ENCODE data around the gene OPCML. TPM values are rescaled to one million over a fixed set of nuclear protein-coding genes. Genes with fewer than 3 reads are reported as not detected.
A peak's percentile ranks its signal among the peaks of the same experiment; 100 is the strongest.

The OPCML gene
- total RNA-seq, 5 donors from 2014 or later (not counting 1 experiment from before 2014, with no cell fraction given) = not detected

DNA sequence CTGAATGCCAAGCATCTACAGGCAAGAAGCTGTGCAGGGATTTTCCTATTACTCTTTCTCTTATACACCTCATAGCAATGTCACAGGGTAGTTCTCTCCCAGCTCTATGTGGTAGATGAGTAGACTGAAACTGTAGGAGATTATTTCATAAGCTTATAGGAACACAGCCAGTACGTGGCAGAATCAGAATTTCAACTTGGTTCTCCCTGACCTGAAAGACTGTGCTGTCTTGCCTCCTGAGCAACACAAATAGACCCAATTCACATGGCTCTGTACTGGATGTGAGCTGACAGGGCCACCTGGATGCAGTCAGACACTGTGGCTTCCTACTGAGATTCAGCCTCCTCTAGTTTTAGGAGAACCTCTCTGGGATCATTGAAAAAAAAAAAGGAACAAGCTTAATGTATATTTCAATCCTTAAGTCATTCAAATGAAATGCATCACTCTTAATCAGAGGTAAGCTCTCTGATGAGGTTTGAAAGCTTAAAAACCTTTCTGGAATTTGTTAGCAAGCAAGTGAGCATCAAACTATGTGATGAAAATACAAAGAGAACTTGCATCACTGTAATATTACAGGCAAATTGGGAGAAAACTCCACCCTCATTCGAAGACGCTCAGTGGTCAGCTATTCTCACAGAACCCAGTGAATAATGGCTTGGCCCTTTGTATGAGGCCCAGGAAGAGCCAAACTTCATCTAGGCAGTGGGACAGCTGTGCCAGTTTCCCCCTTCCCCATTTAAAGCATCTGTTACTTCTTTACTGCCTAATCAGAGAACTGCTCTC is 1122.5 kb downstream of the OPCML start:
- ATAC-seq (replicated peaks in 1 of 4) = no peak
- no peaks in the 10 kb centered on the region for H3K4me1 ChIP-seq (ENCODE audit: control insufficient read depth in 1 of 2, extremely low read depth in 1 of 2, insufficient read depth in 2 of 2, low read length in 2 of 2)
- POLR2A ChIA-PET = no interaction called here
- Mint-ChIP-seq H3K27me3 (no peaks in the 10 kb centered on the region), H3K4me1 (no peaks in the 10 kb centered on the region), H3K36me3 (no peaks in the 10 kb centered on the region), H3K4me3 (no peak overlapping the region), H3K9me3 (peaks cover 0 to 31% (median 0%) of the 10 kb centered on the region in 3 donors), H3K27ac (no peak overlapping the region)
- no peak for DNase-seq
- H3K36me3 ChIP-seq (ENCODE audit: control insufficient read depth in 2 of 2, extremely low read depth in 1 of 2, insufficient read depth in 1 of 2, low read length in 1 of 2) = no peaks in the 10 kb centered on the region
- H3K27ac ChIP-seq (ENCODE audit: low read length) = no peak overlapping the region
- peaks cover 0 to 6% of the 10 kb centered on the region in 2 experiments for H3K27me3 ChIP-seq (replicated peaks in 1 of 2; ENCODE audit: control insufficient read depth in 2 of 2, extremely low read depth in 1 of 2, insufficient read depth in 2 of 2, low read length in 1 of 2)
- 71% methylated on average over 3 of the region's 3 CpGs for WGBS (ENCODE audit: insufficient coverage)
- H3K4me3 ChIP-seq (ENCODE audit: control insufficient read depth in 1 of 2, extremely low read depth in 1 of 2, low read length in 1 of 2) = no peak overlapping the region
- CTCF ChIA-PET = no interaction called here
- H3K9me3 ChIP-seq = no peaks in the 10 kb centered on the region

DNA sequence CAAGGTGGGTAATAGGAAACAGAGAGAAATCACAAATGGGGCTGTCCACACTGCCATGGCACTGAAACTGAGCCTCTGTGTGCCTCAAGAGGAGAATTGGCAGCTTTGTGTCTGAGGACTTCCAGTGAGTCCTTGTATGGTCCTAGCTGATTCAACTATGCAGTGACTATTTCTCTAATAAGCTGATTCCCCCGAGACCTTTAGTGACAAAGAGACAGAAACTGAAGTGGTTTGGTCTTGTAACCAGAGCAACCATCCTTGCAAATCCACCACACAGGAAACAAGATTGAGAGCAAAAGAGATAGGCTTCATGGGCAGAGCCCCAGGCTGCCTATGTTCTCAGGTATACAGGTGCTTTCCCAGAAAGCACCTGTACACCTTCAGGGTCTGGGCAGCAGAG is 1123.4 kb downstream of the OPCML start:
- Mint-ChIP-seq H3K27me3 (no peaks in the 10 kb centered on the region), H3K36me3 (no peaks in the 10 kb centered on the region), H3K4me3 (no peak overlapping the region), H3K4me1 (no peaks in the 10 kb centered on the region), H3K27ac (no peak overlapping the region), H3K9me3 (peaks cover 0 to 31% (median 0%) of the 10 kb centered on the region in 3 donors)
- ATAC-seq (replicated peaks in 1 of 4) = no peak
- no peaks in the 10 kb centered on the region for H3K36me3 ChIP-seq (ENCODE audit: control insufficient read depth in 2 of 2, extremely low read depth in 1 of 2, insufficient read depth in 1 of 2, low read length in 1 of 2)
- POLR2A ChIA-PET = no interaction called here
- H3K4me3 ChIP-seq (ENCODE audit: control insufficient read depth in 1 of 2, extremely low read depth in 1 of 2, low read length in 1 of 2) = no peak overlapping the region
- H3K9me3 ChIP-seq = no peaks in the 10 kb centered on the region
- no CpG with 5 or more reads among the region's 1 CpG for WGBS (ENCODE audit: insufficient coverage)
- H3K4me1 ChIP-seq (ENCODE audit: control insufficient read depth in 1 of 2, extremely low read depth in 1 of 2, insufficient read depth in 2 of 2, low read length in 2 of 2) = no peaks in the 10 kb centered on the region
- CTCF ChIA-PET = no interaction called here
- H3K27me3 ChIP-seq (replicated peaks in 1 of 2; ENCODE audit: control insufficient read depth in 2 of 2, extremely low read depth in 1 of 2, insufficient read depth in 2 of 2, low read length in 1 of 2) = peaks cover 0 to 6% of the 10 kb centered on the region in 2 experiments
- no peak overlapping the region for H3K27ac ChIP-seq (ENCODE audit: low read length)
- DNase-seq = no peak

DNA sequence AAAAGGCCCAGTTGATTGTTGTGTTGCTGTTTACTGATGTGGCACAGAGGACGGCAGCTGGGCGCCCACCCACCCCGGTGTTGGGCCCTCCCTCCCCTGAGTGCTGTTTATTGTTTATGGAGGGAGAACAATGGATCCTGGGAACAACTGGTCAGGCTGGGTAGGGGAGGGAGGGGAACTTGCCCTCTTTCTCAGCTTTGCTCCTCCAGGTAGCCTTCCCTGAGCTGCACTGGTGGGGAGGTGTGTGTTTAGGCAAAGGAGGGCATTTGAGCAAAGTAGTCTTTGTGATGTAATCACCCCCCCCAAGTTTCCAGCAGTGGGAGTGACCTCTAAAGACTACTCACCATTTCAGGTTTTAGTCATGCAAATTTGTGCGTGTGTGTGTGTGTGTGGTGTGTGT is 1126.6 kb downstream of the OPCML start:
- ChIA-PET CTCF (no interaction called here), POLR2A (no interaction called here)
- Mint-ChIP-seq H3K27me3 (peaks cover 3 to 7% of the 10 kb centered on the region in 2 donors), H3K9me3 (peaks cover 0 to 20% (median 0%) of the 10 kb centered on the region in 3 donors), H3K27ac (no peak overlapping the region), H3K36me3 (no peaks in the 10 kb centered on the region), H3K4me3 (no peak overlapping the region), H3K4me1 (no peaks in the 10 kb centered on the region)
- Histone ChIP-seq H3K36me3 (ENCODE audit: control insufficient read depth in 2 of 2, extremely low read depth in 1 of 2, insufficient read depth in 1 of 2, low read length in 1 of 2) (no peaks in the 10 kb centered on the region), H3K9me3 (no peaks in the 10 kb centered on the region), H3K27ac (ENCODE audit: low read length) (no peak overlapping the region), H3K27me3 (replicated peaks in 1 of 2; ENCODE audit: control insufficient read depth in 2 of 2, extremely low read depth in 1 of 2, insufficient read depth in 2 of 2, low read length in 1 of 2) (peaks cover 0 to 12% of the 10 kb centered on the region in 2 experiments), H3K4me3 (ENCODE audit: control insufficient read depth in 1 of 2, extremely low read depth in 1 of 2, low read length in 1 of 2) (no peak overlapping the region), H3K4me1 (ENCODE audit: control insufficient read depth in 1 of 2, extremely low read depth in 1 of 2, insufficient read depth in 2 of 2, low read length in 2 of 2) (no peaks in the 10 kb centered on the region)
- ATAC-seq (replicated peaks in 1 of 4) (no peak), DNase-seq (no peak)
- WGBS (ENCODE audit: insufficient coverage) = 53% methylated on average over 3 of the region's 4 CpGs

DNA sequence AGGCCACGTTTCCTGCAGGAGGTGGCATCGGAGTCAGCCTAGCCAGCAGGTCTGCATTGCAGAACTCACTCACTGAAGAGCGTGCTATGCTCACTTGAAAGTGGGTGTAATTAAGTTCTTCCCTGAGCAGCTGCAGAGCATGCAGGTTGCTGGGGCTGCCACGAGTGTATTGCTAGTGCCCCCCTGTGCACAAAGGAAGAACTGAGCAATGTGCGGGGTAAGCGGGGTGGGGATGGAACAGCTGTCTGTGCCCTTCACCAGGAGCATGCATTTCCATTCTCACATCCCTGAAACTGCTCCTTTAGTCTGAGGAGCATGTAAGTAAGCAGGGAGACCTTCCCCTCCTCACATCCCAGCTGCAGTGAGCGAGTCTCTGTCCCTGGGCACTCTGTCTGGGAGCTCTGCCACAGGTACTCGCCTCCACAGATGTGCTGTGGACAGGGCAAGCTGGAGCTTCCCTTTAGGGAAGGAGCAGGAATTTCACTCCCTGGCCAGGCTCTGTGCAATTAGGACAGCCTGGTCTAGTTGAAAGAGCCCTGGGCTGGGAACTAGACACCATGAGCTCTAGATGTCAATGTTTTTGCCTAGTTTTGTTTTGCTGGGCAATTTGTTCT is 1130.1 kb downstream of the OPCML start:
- Histone ChIP-seq H3K4me1 (ENCODE audit: control insufficient read depth in 1 of 2, extremely low read depth in 1 of 2, insufficient read depth in 2 of 2, low read length in 2 of 2) (no peaks in the 10 kb centered on the region), H3K9me3 (no peaks in the 10 kb centered on the region), H3K4me3 (ENCODE audit: control insufficient read depth in 1 of 2, extremely low read depth in 1 of 2, low read length in 1 of 2) (no peak overlapping the region), H3K27me3 (replicated peaks in 1 of 2; ENCODE audit: control insufficient read depth in 2 of 2, extremely low read depth in 1 of 2, insufficient read depth in 2 of 2, low read length in 1 of 2) (peaks cover 0 to 12% of the 10 kb centered on the region in 2 experiments), H3K27ac (ENCODE audit: low read length) (no peak overlapping the region), H3K36me3 (ENCODE audit: control insufficient read depth in 2 of 2, extremely low read depth in 1 of 2, insufficient read depth in 1 of 2, low read length in 1 of 2) (no peaks in the 10 kb centered on the region)
- Mint-ChIP-seq H3K36me3 (no peaks in the 10 kb centered on the region), H3K9me3 (peaks cover 2 to 6% (median 5%) of the 10 kb centered on the region in 3 donors), H3K4me1 (no peaks in the 10 kb centered on the region), H3K4me3 (no peak overlapping the region), H3K27me3 (peaks cover 3 to 7% of the 10 kb centered on the region in 2 donors), H3K27ac (no peak overlapping the region)
- DNase-seq (peak in 1 of 35 experiments; percentile 9), ATAC-seq (replicated peaks in 1 of 4) (no peak)
- ChIA-PET CTCF (no interaction called here), POLR2A (no interaction called here)
- WGBS (ENCODE audit: insufficient coverage) = 27% methylated on average over 4 of the region's 8 CpGs

DNA sequence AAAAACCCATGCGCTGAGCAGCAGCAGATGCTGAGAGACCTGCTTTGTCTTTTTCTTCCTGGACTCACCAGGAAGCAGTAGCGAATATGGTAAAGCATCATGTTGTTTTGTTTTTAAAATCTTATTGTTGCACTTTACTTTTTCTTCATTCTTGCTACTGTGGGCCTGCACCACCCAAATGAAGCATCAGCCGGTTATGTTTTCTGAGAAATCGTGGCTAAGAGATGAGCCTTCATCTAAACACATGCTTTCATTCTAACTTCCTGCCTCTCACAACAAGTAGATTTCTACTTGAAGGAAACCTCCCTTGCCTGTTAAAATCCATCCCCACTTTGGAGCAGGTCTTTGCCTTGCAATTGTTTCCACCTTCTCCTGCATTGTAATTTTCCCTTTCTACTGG is 1136.0 kb downstream of the OPCML start:
- ATAC-seq (replicated peaks in 1 of 4) (no peak), DNase-seq (no peak)
- POLR2A ChIA-PET = no interaction called here
- Mint-ChIP-seq H3K4me3 (no peak overlapping the region), H3K27me3 (no peaks in the 10 kb centered on the region), H3K27ac (no peak overlapping the region), H3K4me1 (no peaks in the 10 kb centered on the region), H3K9me3 (peaks cover 2 to 18% (median 15%) of the 10 kb centered on the region in 3 donors), H3K36me3 (no peaks in the 10 kb centered on the region)
- WGBS (ENCODE audit: insufficient coverage) = 94% methylated on average over 2 of the region's 4 CpGs
- Histone ChIP-seq H3K27ac (ENCODE audit: low read length) (no peak overlapping the region), H3K36me3 (ENCODE audit: control insufficient read depth in 2 of 2, extremely low read depth in 1 of 2, insufficient read depth in 1 of 2, low read length in 1 of 2) (no peaks in the 10 kb centered on the region), H3K4me1 (ENCODE audit: control insufficient read depth in 1 of 2, extremely low read depth in 1 of 2, insufficient read depth in 2 of 2, low read length in 2 of 2) (no peaks in the 10 kb centered on the region), H3K4me3 (ENCODE audit: control insufficient read depth in 1 of 2, extremely low read depth in 1 of 2, low read length in 1 of 2) (no peak overlapping the region), H3K27me3 (replicated peaks in 1 of 2; ENCODE audit: control insufficient read depth in 2 of 2, extremely low read depth in 1 of 2, insufficient read depth in 2 of 2, low read length in 1 of 2) (no peaks in the 10 kb centered on the region), H3K9me3 (no peaks in the 10 kb centered on the region)
- CTCF ChIA-PET = no interaction called here

DNA sequence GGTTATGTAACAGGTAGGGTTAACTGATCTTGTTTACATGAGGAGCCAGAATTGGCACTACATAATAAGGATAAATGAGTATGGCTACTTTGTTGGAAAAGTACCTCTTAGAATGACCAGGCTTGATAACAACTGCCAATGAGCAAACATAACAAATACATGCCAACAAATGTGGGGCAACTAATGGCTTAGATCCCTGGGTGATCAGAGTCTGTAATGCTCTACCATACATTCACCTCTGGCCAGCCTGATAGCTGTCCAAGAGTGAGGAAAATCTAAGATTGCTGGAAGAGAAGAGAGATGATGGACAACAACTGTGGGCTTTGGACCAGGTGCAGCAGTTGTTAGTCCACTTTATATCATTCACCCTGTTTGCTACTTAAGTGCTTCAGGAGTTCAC is 1136.9 kb downstream of the OPCML start:
- no peak for DNase-seq
- POLR2A ChIA-PET = no interaction called here

More for the DNA sequence above, 1136.9 kb downstream of the OPCML start:
- ATAC-seq (replicated peaks in 1 of 4) = no peak
- CTCF ChIA-PET = no interaction called here
- peaks cover 2 to 21% (median 20%) of the 10 kb centered on the region in 3 donors for H3K9me3 Mint-ChIP-seq
- H3K9me3 ChIP-seq = no peaks in the 10 kb centered on the region
- H3K4me3 Mint-ChIP-seq = no peak overlapping the region
- no peaks in the 10 kb centered on the region for H3K4me1 ChIP-seq (ENCODE audit: control insufficient read depth in 1 of 2, extremely low read depth in 1 of 2, insufficient read depth in 2 of 2, low read length in 2 of 2)
- H3K4me1 Mint-ChIP-seq = no peaks in the 10 kb centered on the region
- no peak overlapping the region for H3K27ac Mint-ChIP-seq
- H3K27ac ChIP-seq (ENCODE audit: low read length) = no peak overlapping the region
- no peaks in the 10 kb centered on the region for H3K27me3 Mint-ChIP-seq
- no peaks in the 10 kb centered on the region for H3K27me3 ChIP-seq (replicated peaks in 1 of 2; ENCODE audit: control insufficient read depth in 2 of 2, extremely low read depth in 1 of 2, insufficient read depth in 2 of 2, low read length in 1 of 2)
- no peak overlapping the region for H3K4me3 ChIP-seq (ENCODE audit: control insufficient read depth in 1 of 2, extremely low read depth in 1 of 2, low read length in 1 of 2)
- no peaks in the 10 kb centered on the region for H3K36me3 ChIP-seq (ENCODE audit: control insufficient read depth in 2 of 2, extremely low read depth in 1 of 2, insufficient read depth in 1 of 2, low read length in 1 of 2)
- H3K36me3 Mint-ChIP-seq = no peaks in the 10 kb centered on the region
